Stomach (tissue), 4 donors: ENCODE results near the gene UNC5B.

ENCODE experiments used
- POLR2A ChIP-seq, 4 donors: fragments of 450-650 bp; IDR thresholded peaks; one replicate each; pipeline ENCODE4 v1.6.1; 2016; ENCODE audit warnings: antibody characterized with exemption in 4 of 4, control low read depth in 2 of 4, mild to moderate bottlenecking in 1 of 4, moderate library complexity in 1 of 4
- TF ChIP-seq, protein P1 (sequence below), 7 experiments: fragments of 450-650 bp in 4 of 7; fragments of 200-600 bp in 3 of 7; sonication (generic) in 3 of 7; IDR thresholded peaks; one replicate each; pipeline ENCODE4 v1.5.1; 2016 to 2019; ENCODE audit warnings: antibody characterized with exemption in 7 of 7, control low read depth in 2 of 7, mild to moderate bottlenecking in 1 of 7

- TF ChIP-seq, protein P1, sequence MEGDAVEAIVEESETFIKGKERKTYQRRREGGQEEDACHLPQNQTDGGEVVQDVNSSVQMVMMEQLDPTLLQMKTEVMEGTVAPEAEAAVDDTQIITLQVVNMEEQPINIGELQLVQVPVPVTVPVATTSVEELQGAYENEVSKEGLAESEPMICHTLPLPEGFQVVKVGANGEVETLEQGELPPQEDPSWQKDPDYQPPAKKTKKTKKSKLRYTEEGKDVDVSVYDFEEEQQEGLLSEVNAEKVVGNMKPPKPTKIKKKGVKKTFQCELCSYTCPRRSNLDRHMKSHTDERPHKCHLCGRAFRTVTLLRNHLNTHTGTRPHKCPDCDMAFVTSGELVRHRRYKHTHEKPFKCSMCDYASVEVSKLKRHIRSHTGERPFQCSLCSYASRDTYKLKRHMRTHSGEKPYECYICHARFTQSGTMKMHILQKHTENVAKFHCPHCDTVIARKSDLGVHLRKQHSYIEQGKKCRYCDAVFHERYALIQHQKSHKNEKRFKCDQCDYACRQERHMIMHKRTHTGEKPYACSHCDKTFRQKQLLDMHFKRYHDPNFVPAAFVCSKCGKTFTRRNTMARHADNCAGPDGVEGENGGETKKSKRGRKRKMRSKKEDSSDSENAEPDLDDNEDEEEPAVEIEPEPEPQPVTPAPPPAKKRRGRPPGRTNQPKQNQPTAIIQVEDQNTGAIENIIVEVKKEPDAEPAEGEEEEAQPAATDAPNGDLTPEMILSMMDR (IDR thresholded peaks at IDR 0.05), result peak in 4 of 7 experiments; percentile 9 to 67 (median 55)
- no peak for TF ChIP-seq POLR2A (IDR thresholded peaks at IDR 0.05)
Measured at GRCh38 chr10:71270301-71271220, 58.2 kb downstream of the UNC5B start.
